GM21390 (cell line): Measurements from ENCODE around the gene MZF1.
"Not testable (repeated sequence)": the region's sequence is repeated elsewhere in the genome, so short reads cannot be mapped to it uniquely, and the experiment has no call there.

Experiments used
- ATAC-seq: cut with Tn5 transposase; IDR thresholded peaks from one replicate; pipeline ENCODE4 v1.9.1; 2021; ENCODE audit not compliant: unreplicated experiment

The MZF1 gene

DNA sequence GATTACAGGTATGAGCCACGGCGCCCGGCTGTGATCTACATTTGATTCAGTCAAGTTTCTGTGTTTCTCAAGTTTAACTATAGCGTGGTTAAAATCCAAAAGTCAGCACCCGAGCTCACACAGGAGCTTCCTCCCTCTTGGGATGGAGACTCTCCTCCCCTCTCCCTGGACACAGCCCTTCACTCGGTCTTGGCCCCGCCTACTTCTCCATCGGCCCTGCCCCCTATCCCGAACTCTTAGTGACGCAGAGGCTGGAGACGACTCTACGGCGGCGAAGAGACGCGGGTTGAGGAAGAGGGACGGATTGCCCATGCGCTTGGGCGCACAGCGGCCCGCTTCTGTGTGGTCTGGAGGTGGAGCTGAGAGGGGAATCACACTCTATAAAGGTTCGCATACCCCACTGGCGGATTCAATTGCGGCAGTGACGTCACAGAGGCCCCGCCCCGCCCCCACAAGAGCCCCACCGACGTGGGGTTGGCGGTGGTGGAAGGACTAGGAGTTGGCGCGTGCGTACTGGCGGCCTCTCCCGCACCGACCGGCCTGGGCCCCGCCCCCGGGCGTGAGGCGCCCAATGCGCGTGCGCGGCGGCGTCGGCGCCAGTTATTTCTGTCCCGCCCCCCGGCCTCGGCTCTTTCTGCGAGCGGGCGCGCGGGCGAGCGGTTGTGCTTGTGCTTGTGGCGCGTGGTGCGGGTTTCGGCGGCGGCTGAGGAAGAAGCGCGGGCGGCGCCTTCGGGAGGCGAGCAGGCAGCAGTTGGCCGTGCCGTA lies 29.1 kb downstream of the MZF1 start, which contains the start of gene TRIM28:
TRIM28 (plus strand) TSS at position 239 of the 765 bp plus-strand sequence. CDS start 694 bp downstream, outside the sequence.
- ATAC-seq: peak; percentile 79

DNA sequence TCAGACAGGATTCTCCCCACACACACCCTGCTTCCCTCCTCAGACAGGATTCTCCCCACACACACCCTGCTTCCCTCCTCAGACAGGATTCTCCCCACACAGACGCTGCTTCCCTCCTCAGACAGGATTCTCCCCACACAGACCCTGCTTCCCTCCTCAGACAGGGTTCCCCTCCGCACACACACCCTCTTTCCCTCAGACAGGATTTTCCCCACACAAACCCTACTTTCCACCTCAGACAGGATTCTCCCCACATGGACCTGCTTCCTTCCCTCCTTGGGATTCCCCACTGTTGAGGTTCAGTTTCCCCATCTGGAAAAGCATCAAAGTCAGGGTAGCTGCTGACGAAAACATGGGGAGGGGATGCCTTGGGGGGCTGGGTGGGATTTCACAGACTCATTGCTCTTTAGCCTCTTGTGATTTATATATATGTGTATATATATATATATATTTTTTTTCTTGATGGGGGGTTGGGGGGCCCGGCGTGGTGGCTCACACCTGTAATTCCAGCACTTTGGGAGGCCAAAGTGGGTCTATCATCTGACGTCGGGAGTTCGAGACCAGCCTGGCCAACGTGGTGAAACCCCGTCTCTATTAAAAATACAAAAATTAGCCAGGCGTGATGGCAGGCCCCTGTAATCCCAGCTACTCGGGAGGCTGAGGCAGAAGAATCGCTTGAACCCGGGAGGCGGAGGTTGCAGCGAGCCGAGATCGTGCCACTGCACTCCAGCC lies 30.3 kb downstream of the MZF1 start:
- not testable (repeated sequence) for ATAC-seq

DNA sequence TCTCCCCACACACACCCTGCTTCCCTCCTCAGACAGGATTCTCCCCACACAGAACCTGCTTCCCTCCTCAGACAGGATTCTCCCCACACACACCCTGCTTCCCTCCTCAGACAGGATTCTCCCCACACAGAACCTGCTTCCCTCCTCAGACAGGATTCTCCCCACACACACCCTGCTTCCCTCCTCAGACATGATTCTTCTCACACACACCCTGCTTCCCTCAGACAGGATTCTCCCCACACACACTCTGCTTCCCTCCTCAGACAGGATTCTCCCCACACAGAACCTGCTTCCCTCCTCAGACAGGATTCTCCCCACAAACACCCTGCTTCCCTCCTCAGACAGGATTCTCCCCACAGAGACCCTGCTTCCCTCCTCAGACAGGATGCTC lies 34.0 kb downstream of the MZF1 start:
- ATAC-seq: not testable (repeated sequence)

DNA sequence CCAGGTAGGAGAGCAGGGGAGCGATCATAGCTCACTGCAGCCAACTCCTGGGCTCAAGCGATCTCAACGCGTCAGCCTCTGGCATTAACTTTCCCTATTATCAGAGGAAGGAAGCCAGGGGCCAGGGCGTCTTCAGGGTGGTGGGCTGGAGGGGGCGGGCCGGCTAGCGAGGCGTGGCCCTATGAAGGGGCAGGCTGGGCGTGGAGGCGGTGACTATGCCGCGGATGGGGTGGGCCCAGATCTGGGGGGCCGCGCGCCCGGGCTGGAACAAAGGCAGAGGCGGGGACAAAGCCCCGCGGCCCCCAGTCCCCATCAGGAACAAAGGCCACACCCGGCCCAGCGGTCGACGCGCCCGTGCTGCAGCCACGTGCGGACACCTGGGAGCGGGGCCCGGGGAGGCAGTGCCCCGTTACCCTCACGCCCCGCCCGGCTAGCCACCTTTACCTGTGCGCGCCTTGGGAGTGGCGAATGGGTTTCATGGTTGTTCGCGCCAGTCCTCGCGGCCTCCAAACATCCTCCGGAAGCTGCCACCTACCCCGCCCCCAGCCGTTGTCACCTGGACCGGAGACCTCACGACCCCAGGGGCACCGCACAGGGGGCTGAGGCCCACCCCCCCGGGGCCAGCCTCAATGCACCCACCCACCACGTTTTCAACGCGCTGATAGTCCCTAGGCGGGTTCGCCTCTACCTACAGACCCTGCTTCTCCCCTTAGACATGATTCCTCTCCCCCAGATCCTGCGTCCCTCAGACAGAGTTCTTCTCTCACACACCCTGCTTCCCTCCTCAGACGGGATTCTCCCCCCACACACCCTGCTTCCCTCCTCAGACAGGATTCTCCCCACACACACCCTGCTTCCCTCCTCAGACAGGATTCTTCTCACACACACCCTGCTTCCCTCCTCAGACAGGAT lies 34.6 kb downstream of the MZF1 start:
- no peak for ATAC-seq

DNA sequence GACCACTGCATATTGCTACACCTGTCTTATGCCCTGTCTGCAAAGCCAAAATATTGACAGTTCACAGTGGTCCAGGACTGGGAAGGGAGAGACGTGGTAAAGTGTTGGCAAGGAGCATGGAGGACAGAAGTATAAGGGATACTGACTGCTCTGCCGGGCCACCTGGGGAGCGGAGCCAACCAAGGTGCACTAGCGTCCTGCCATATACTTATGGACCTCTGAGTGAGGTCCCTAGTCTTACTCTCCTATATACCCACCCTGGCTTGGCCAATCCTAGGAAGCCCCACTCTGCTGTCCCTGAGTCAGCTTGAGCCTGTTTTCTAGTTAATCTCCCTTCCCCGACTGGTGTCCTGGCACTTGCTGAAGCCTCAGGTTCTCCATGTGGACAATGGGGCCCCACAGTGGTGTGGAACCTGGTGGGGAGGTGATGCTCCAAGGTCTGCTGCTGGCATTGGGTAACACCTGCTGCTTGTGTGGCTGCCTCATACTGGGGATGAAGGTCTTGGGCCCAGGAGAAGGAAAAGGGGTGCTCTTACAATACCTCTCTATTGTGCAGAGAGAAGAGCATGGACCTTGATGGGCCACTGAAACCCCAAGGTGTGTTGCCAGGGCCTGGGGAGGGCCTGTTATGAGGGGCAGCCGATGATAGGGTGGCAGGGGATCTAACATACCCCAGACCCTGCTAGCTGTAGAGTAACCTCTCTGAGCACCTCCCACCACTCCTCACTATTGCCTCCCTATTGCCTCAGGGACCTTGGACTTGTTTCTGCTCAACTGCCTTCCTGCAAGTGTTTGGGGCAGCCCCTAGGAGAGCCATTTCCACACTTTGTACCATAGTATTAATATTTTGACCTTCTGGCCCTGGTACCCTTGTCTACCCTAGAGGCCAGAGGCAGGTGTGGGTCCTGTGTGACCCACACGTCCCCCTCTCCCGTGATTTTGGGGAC lies 36.0 kb downstream of the MZF1 start:
- ATAC-seq: no peak

DNA sequence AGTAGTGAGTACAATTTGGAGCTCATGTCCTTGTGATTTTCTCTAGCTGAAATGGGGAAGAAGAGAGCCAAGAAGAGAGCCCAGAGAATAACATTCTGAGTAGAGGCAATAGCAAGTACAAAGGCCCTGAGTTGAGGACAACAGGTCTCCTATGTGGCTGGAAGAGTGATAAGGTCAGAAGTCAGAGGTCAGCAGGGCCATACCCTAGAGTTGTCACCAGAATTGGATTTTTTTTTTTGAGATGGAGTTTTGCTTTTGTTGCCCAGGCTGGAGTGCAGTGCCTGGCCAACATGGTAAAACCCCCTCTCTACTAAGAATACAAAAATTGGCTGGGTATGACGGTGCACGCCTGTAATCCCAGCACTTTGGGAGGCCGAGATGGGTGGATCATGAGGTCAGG lies 37.3 kb downstream of the MZF1 start:
- ATAC-seq: no peak

DNA sequence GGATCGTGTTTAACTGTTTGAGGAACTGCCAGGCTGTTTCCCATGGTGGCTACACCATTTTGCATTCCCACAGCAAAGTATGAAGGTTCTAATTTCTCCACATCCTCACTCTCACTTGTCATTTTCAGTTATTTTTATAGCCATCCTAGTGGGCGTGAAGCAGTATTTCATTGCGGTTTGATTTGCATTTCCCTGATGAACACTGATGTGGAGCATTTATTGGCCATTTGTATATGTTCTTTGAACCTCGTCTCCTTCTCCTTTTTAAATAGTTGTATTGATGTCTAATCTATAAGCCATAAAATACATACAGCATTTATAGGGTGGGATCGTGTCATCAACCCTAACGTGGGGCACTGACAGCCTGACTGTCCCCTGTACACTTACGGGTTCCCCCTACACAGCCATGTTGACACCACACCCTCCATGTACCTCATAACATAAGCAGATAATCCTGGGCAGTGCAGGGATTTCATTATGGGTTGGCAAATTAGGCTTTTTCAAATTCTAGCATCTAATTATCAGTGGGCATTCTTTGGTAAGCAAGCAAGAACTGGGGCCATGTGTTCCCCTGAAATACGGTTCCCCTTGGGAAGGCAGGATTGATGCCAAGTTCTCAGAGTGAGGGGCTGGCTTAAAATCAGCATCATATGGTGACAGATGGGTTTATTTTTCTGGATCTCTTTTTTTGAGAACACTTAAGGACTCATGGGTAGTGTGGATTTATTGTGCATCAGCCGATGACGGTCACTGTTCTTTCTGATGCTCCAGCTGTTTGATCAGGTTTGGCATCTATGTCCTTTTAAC lies 41.9 kb downstream of the MZF1 start:
- no peak for ATAC-seq

DNA sequence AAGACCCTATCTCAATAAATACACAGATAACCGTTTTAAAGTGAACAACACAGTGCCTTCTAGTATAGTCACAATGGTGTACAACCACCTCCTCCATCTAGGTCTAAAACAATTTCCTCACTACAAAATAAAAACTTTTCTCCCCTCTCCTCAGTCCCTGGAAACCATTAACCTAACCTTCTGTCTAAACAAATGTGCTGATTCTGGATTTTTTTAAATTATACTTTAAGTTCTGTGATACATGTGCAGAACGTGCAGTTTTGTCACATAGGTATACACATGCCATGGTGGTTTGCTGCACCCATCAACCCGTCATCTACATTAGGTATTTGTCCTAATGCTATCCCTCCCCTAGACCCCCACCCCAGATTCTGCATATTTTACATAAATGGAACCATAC lies 43.7 kb downstream of the MZF1 start:
- no peak for ATAC-seq

DNA sequence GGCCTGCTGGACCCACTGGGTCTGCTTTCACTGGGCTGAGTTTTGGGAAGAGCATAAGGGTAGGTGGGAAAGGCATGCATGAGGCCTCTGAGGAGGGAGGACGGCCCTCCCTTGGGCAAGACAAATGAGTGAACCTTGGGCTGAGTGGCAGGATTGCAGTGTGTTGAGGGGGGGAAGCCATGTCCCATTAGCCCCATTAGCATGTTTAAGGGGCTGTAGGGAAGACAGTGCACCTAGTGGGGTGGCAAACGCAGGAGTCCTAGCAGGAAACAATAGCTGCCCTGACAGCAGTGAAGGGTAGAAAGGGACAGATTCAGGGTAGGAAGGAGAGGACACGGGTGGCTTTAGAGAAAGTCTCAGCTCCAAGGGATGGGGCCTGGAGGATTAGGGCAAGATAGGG lies 50.4 kb downstream of the MZF1 start:
- ATAC-seq: no peak

DNA sequence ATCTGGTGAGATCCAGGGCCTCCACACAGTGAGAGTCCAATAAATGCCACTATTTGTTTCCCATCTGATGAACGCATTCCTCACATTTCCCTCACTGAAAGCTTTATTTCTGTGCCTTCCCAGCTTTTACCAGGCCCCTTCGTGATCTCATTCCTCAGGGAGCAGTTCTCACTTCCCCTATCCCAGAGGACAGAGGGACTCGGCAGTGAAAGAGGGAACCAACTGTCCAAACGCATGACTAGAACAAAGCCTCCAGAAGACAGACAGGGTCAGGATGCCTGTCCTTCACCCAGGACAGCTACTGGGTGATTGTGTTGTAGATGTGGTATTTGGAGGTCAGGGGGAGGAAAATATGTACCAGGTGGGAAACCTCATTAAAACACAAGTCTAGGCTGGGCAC lies 51.5 kb downstream of the MZF1 start:
- no peak for ATAC-seq

DNA sequence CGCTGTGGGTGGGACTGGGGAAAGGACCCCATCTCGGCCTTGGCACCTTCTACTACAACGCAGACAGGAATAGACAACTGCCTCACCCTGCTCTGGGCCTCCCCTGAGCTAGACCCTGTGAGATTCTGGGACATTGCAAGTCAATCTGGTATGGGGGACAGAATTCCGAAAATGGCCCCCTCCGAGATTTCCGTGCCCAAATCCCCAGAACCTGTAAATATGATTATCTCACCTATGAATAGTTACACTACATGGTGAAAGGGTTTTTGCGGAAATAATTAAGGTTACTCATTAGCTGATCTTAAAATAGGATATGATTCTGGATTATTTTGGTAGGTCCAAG lies 52.9 kb downstream of the MZF1 start:
- no peak for ATAC-seq

DNA sequence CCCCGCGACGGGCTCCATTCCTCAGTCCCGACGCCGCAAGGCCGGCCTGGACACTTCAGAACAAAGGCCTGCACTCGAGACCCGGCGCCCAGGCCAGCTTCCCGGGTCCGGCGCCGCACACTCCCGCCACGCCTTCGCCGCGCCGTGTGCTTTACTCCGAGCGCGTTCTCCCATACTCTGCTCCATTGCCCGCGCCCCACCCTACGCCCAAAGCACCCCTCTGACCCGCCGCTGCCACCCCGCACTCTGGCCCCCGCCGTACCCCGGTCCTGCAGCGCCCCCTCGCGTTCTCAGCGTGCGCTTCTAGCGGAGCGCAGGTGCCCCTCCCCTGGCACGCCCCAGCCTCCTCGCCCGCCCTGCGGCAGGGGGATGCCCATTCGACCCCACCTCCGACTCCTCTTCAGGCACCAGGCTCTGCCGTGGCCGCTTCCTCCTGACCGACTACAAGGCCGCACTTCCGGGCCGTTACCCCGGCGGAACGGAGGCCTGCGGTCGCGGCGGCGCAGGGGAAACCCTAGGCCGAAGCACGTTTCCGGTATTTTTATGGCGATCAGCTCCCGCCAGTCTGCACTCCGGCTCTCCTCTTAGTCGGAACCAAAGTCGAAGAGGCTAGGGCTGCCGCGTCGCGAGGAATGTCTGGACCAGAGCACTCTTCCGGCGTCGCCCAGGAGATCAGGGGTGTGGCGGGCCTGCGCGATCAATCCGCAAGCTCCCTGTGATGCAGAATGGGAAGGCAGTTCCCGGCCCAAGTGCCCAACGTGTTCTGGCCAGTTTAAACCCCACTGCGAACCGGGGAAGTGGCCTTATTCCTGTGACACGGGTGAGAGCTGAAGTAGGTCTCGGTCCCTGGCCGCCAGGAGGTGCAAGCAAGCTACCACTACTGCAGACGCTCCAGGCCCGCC lies 53.5 kb downstream of the MZF1 start, which contains the start of gene ZBTB45:
ZBTB45 (minus strand) TSS at position 456 of the 902 bp plus-strand sequence. CDS start 2,137 bp downstream, outside the sequence.
- peak; percentile 68 for ATAC-seq

DNA sequence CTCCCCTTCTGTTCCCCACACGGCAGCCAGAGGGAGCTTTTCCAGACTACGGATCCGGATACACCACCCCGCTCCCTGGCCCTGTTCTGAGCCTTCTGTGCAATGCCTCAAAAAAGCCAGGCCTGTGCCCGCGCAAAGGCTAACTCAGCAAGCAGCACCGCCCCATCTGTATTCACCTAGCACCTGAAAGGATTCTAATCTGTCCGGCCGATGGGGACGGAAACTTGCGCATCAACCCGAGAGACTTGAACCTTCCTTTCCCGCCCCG lies 54.1 kb downstream of the MZF1 start:
- peak; percentile 14 for ATAC-seq

DNA sequence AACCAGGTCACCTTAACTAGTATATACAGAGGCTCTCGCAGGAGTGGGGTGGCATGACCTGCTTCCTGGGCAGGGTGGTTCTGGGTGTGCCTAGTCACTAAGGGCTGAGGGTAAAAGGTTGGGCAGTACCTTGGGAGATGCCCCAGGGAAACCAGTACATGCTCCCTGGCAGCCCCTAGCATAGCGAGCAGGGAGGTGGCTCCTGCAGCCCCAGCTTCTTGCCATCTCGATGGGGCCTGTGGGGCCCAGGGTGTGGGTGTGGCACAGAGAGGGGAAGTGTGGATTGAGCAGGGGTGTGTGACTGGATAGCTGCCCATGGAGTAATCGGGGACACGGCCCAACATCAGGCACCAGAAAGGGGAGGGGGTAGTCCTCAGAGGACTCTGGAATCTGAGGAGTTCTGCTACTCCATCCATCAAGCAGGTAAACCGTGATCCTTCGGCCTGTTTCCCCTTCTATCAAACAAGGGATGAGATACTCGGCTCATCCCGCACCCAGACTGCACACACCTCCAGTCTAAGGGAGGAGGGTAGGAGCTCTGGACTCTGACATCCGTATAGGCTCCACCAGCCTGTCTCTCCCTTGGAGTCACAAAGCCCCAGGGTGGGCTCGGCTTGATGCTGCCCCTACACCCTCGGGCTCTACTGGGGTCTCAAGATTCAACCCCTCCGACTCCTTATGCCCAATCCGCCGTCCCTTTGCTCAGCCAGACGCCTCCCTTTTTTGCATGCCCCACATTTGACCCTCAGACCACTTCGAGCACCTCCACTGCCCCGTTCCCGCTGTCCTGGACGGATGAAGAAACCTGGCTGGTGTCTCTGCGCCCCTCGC lies 54.7 kb downstream of the MZF1 start:
- ATAC-seq: no peak

DNA sequence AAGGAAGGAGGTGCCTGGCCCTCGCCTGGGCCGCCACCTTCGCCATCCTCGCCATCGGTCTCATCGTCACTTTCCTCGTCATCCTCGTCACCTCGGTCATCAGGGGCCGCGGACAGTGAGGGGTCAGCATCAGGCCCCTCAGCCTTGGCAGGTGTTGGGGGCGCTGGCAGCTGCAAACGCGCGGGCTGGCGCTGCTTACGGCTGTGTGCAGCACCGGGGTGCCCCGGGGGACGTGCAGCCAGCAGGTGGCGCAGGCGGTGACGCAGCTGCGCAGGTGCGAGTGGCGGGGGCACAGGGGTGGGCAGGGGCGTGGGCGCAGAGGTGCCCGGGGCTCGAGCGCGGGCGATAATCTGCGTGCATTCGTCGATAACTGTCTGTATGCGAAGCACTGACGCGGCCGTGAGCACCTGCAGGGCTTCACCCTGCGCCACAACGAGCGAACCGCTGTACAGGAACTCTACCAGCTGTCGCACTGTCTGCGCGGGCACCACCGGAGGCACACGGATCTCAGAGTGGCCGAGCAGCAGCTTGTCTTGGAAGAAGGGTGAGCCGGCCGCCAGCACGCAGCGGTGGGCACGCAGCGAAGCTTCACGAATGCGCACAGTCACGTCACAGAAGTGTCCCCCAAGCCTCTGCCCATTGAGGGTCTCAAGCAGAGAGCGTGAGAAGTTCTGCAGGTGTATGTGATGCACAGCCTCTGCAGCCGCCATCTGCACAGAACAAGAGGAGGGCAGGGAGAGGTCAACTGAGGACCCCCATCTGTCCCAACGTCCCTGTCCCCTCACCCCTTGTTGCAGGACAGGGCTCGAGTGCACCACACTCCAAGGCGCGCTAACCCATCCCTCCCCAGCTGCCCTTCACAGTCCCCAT lies 55.9 kb downstream of the MZF1 start:
- ATAC-seq: no peak

DNA sequence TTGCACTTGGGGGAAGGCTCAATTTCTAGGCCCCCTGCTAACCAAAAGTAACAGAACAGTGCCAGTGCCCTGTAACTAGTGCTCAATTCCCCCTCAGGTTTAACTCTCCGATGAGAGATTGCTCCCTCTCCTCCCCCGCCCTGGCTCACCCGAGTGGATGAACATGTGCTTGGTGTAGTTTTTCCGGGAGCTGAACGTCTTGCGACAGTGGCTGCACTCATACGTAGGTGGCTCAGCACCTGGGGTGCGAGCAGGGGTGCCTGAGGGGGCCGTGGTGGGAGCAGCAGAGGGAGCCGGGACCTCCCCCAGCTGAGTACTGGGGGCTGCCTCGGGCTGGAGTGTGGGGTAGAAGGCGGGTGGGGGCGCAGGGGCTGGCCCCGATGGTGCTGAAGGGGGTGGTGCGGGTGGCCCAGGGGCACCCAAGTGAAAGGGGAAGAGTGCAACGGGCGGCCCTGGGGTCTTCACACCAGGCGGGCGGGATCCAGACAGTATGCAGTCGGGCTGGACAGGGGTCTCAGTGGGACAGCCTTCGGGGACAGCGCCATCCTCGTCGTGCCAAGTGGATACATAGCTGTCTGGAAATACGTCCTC lies 56.8 kb downstream of the MZF1 start:
- no peak for ATAC-seq
